Mammary epithelial cell (primary cell): ENCODE measurements around the gene PRR13.
A peak's percentile ranks its signal among the peaks of the same experiment; 100 is the strongest.

ENCODE experiments used
- EZH2 ChIP-seq: IDR thresholded peaks from 2 replicates; pipeline ENCODE4 v1.6.1; 2012; ENCODE audit warnings: low read length, inconsistent platforms, borderline replicate concordance
- TF ChIP-seq, protein P1 (sequence below), 2 donors: IDR thresholded peaks in 1 of 2; conservative IDR thresholded peaks in 1 of 2; 2 replicates each; pipeline ENCODE4 v1.5.1; 2011 to 2012; ENCODE audit warnings: inconsistent platforms in 2 of 2, low read length in 2 of 2, mild to moderate bottlenecking in 2 of 2, control low read depth in 1 of 2, low read depth in 1 of 2; ENCODE audit not compliant: insufficient read depth in 1 of 2; ENCODE audit errors: extremely low read depth in 1 of 2

- TF ChIP-seq, protein P1, sequence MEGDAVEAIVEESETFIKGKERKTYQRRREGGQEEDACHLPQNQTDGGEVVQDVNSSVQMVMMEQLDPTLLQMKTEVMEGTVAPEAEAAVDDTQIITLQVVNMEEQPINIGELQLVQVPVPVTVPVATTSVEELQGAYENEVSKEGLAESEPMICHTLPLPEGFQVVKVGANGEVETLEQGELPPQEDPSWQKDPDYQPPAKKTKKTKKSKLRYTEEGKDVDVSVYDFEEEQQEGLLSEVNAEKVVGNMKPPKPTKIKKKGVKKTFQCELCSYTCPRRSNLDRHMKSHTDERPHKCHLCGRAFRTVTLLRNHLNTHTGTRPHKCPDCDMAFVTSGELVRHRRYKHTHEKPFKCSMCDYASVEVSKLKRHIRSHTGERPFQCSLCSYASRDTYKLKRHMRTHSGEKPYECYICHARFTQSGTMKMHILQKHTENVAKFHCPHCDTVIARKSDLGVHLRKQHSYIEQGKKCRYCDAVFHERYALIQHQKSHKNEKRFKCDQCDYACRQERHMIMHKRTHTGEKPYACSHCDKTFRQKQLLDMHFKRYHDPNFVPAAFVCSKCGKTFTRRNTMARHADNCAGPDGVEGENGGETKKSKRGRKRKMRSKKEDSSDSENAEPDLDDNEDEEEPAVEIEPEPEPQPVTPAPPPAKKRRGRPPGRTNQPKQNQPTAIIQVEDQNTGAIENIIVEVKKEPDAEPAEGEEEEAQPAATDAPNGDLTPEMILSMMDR (conservative IDR thresholded peaks at IDR 0.05 in 1 of 2, IDR thresholded peaks at IDR 0.05 in 1 of 2; ENCODE audit: extremely low read depth in 1 of 2, insufficient read depth in 1 of 2, low read depth in 1 of 2, low read length in 2 of 2), result peak in 1 of 2 donors; percentile 21
- no peak for TF ChIP-seq EZH2
Measured at GRCh38 chr12:53481939-53482586, 40.5 kb downstream of the PRR13 start.
